ENCODE data around the gene ZFYVE28.

The ZFYVE28 gene

DNA sequence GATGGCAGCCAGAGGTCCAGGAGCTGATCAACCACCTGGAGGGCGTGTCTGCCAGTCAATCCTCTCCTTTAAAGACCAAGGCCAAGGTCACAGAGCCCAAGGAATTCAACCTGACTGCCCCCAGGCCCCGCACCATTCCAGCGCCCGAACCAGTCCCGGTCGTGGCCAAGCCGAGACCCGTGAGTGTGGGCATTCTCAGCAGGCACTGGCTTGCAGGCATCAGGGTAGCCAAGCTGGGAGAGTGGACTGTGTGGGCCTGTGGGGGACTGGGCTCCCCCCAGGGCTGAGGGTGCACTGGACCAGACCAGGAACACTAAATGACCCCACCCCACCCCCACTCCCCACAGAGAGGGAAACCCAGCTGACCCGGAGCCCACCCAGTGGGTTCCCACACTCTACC lies 26.7 kb upstream of the ZFYVE28 start:
- Histone ChIP-seq H3K9me3 (ENCODE audit: insufficient read depth, low read length) (no peaks in the 10 kb centered on the region), H3K27ac (ENCODE audit: low read depth, low read length) (no peak overlapping the region), H3K27me3 (ENCODE audit: low read length) (no peaks in the 10 kb centered on the region), H3F3A (ENCODE audit: insufficient read depth) (no peaks in the 10 kb centered on the region), H3K9me2 (replicated peaks; ENCODE audit: insufficient read depth, low read length) (no peaks in the 10 kb centered on the region), H3K4me3 (ENCODE audit: insufficient read depth, low read length, poor library complexity, severe bottlenecking) (no peak overlapping the region), H4K20me1 (ENCODE audit: low read depth, low read length) (no peaks in the 10 kb centered on the region), H3K79me2 (ENCODE audit: insufficient read depth, low read length) (no peaks in the 10 kb centered on the region), H3K4me2 (ENCODE audit: low read depth, low read length, poor library complexity, severe bottlenecking) (no peak overlapping the region), H3K9ac (ENCODE audit: low read length) (no peak overlapping the region), H3K36me3 (ENCODE audit: low read length) (no peaks in the 10 kb centered on the region), H2AFZ (ENCODE audit: low read depth, low read length, severe bottlenecking) (no peak overlapping the region)
- TF ChIP-seq, protein P1, sequence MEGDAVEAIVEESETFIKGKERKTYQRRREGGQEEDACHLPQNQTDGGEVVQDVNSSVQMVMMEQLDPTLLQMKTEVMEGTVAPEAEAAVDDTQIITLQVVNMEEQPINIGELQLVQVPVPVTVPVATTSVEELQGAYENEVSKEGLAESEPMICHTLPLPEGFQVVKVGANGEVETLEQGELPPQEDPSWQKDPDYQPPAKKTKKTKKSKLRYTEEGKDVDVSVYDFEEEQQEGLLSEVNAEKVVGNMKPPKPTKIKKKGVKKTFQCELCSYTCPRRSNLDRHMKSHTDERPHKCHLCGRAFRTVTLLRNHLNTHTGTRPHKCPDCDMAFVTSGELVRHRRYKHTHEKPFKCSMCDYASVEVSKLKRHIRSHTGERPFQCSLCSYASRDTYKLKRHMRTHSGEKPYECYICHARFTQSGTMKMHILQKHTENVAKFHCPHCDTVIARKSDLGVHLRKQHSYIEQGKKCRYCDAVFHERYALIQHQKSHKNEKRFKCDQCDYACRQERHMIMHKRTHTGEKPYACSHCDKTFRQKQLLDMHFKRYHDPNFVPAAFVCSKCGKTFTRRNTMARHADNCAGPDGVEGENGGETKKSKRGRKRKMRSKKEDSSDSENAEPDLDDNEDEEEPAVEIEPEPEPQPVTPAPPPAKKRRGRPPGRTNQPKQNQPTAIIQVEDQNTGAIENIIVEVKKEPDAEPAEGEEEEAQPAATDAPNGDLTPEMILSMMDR (IDR thresholded peaks at IDR 0.05; ENCODE audit: insufficient read depth, low read length, poor library complexity, severe bottlenecking): no peak
- TF ChIP-seq EZH2phosphoT487 (conservative IDR thresholded peaks at IDR 0.05; ENCODE audit: low read length): no peak

DNA sequence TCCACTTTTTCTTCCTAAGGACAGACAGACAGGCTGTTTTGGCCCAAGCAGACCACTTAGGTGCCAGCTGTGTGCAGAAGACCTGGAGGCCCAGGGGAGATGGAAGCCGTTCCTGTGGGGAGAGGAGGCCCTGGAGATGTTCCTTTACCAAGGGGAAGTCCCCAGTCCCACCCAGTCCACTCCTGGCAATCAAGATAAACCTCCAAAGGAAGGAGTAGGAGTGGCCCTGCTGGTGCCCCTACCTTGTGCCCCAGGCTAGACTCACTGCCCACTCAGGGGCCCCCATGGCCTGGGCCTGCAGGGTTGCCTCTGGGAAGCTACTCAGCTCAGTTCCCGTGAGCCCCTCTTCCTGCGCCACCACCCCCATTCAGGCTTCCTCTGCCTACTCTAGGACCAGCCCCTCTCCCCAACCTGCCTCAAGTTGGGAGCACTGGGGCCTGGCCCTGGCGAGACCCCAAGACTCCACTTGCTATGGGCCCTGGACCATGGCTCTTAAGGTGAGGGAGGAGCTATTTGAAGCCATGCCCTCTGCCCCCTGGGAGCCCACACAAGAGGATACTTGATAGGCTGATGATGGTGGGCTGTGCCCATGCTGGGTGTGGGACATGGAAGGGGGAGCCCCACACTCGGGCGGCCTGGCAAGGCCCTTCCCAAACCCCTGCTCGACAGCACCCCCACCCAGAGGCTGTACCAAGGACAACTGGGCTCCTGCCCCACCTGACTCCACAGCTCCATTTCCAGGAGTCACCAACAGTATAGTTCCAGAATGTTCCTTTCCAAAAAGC lies 25.7 kb upstream of the ZFYVE28 start:
- Histone ChIP-seq H3F3A (ENCODE audit: insufficient read depth) (no peaks in the 10 kb centered on the region), H3K9ac (ENCODE audit: low read length) (no peak overlapping the region), H3K36me3 (ENCODE audit: low read length) (no peaks in the 10 kb centered on the region), H3K9me2 (replicated peaks; ENCODE audit: insufficient read depth, low read length) (no peaks in the 10 kb centered on the region), H3K79me2 (ENCODE audit: insufficient read depth, low read length) (no peaks in the 10 kb centered on the region), H3K4me2 (ENCODE audit: low read depth, low read length, poor library complexity, severe bottlenecking) (no peak overlapping the region), H4K20me1 (ENCODE audit: low read depth, low read length) (no peaks in the 10 kb centered on the region), H3K9me3 (ENCODE audit: insufficient read depth, low read length) (no peaks in the 10 kb centered on the region), H2AFZ (ENCODE audit: low read depth, low read length, severe bottlenecking) (no peak overlapping the region), H3K27ac (ENCODE audit: low read depth, low read length) (no peak overlapping the region), H3K27me3 (ENCODE audit: low read length) (no peaks in the 10 kb centered on the region), H3K4me3 (ENCODE audit: insufficient read depth, low read length, poor library complexity, severe bottlenecking) (no peak overlapping the region)
- no peak for TF ChIP-seq EZH2phosphoT487 (conservative IDR thresholded peaks at IDR 0.05; ENCODE audit: low read length)
- TF ChIP-seq, protein P1 (IDR thresholded peaks at IDR 0.05; ENCODE audit: insufficient read depth, low read length, poor library complexity, severe bottlenecking): no peak

DNA sequence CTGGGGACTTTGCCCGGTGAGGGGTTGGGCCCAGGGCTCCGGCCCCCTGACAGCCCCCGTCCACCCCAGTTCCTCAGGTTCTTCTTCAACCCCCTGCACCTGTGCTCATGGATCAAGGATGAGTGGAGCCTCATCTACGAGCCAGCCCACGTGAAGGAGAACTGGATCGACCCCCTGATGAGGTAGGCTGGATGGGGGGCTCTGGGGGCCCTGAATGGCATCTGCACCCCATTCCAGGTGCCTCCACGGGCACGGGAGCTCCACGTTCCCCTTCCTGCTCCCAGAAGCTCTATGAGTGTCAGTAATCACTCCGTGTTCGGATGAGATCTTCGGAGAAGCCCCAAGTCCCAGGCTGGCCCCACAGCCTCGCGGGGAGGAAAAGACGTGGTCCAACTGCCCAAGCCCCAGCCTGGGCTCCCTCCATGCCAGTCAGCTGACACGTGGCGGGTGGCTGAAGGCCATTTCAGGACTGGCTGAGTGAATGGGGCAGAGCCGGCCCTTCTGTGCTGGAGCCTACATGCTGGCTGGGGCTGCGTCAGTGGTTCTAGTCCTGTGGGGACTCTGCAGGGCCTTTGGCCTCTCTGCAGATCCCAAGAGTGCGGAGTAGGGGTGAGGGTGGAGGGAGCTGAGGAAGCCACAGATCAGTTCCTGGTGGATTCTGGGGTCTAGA lies 24.8 kb upstream of the ZFYVE28 start:
- no peaks in the 10 kb centered on the region for H3K9me3 ChIP-seq (ENCODE audit: insufficient read depth, low read length)
- H3K4me2 ChIP-seq (ENCODE audit: low read depth, low read length, poor library complexity, severe bottlenecking): no peak overlapping the region
- no peaks in the 10 kb centered on the region for H3F3A ChIP-seq (ENCODE audit: insufficient read depth)
- TF ChIP-seq, protein P1 (IDR thresholded peaks at IDR 0.05; ENCODE audit: insufficient read depth, low read length, poor library complexity, severe bottlenecking): no peak
- TF ChIP-seq EZH2phosphoT487 (conservative IDR thresholded peaks at IDR 0.05; ENCODE audit: low read length): no peak
- no peak overlapping the region for H3K4me3 ChIP-seq (ENCODE audit: insufficient read depth, low read length, poor library complexity, severe bottlenecking)
- no peaks in the 10 kb centered on the region for H3K36me3 ChIP-seq (ENCODE audit: low read length)
- H4K20me1 ChIP-seq (ENCODE audit: low read depth, low read length): no peaks in the 10 kb centered on the region
- H3K27ac ChIP-seq (ENCODE audit: low read depth, low read length): no peak overlapping the region
- no peaks in the 10 kb centered on the region for H3K9me2 ChIP-seq (replicated peaks; ENCODE audit: insufficient read depth, low read length)
- H3K79me2 ChIP-seq (ENCODE audit: insufficient read depth, low read length): no peaks in the 10 kb centered on the region
- no peaks in the 10 kb centered on the region for H3K27me3 ChIP-seq (ENCODE audit: low read length)
- H2AFZ ChIP-seq (ENCODE audit: low read depth, low read length, severe bottlenecking): no peak overlapping the region
- H3K9ac ChIP-seq (ENCODE audit: low read length): no peak overlapping the region

All from SU-DHL-6 (cell line).